ENCODE measurements around the gene ADCY2.

- no peak for TF ChIP-seq CTCF (IDR thresholded peaks at IDR 0.05)
- no peak for TF ChIP-seq POLR2A (IDR thresholded peaks at IDR 0.05)
These were observed 462.1 kb downstream of the ADCY2 start for GRCh38 chr5:7857926-7858632.
